NT2/D1 (cell line): ENCODE measurements around the gene RANBP2.

Source experiments
- DNase-seq: peaks from one replicate; pipeline ENCODE4 v3.0.0-alpha.2; 2011; ENCODE audit warnings: low read depth, low spot score
- H3K27me3 ChIP-seq: 2 replicates; pipeline ENCODE4 v1.6.0; 2011; ENCODE audit warnings: mild to moderate bottlenecking; ENCODE audit not compliant: insufficient read length, insufficient read depth
- H3K36me3 ChIP-seq: 2 replicates; pipeline ENCODE4 v1.6.1; 2011; ENCODE audit warnings: mild to moderate bottlenecking, low read length, mixed read lengths; ENCODE audit not compliant: insufficient read depth, insufficient read length
- H3K4me1 ChIP-seq: 2 replicates; pipeline ENCODE4 v1.5.1; 2011; ENCODE audit not compliant: insufficient read depth, insufficient read length
- H3K4me3 ChIP-seq: 2 replicates; pipeline ENCODE4 v1.5.1; 2011; ENCODE audit warnings: low read depth; ENCODE audit not compliant: insufficient read length
- H3K9ac ChIP-seq: 2 replicates; pipeline ENCODE4 v1.6.0; 2011; ENCODE audit warnings: low read depth; ENCODE audit not compliant: insufficient read length
- H3K9me3 ChIP-seq: 2 replicates; pipeline ENCODE4 v1.5.1; 2011; ENCODE audit warnings: mild to moderate bottlenecking, low read length; ENCODE audit not compliant: insufficient read depth
- SUZ12 ChIP-seq: IDR thresholded peaks from 2 replicates; pipeline ENCODE4 v1.6.1; 2011; ENCODE audit not compliant: insufficient read length, insufficient read depth; ENCODE audit errors: extremely low read depth
- YY1 ChIP-seq: IDR thresholded peaks from 2 replicates; pipeline ENCODE4 v1.6.1; 2011; ENCODE audit not compliant: insufficient read length, insufficient read depth
- ZNF274 ChIP-seq: IDR thresholded peaks from 2 replicates; pipeline ENCODE4 v1.6.1; 2011; ENCODE audit warnings: mild to moderate bottlenecking, low read depth, low read length

RANBP2 gene

DNA sequence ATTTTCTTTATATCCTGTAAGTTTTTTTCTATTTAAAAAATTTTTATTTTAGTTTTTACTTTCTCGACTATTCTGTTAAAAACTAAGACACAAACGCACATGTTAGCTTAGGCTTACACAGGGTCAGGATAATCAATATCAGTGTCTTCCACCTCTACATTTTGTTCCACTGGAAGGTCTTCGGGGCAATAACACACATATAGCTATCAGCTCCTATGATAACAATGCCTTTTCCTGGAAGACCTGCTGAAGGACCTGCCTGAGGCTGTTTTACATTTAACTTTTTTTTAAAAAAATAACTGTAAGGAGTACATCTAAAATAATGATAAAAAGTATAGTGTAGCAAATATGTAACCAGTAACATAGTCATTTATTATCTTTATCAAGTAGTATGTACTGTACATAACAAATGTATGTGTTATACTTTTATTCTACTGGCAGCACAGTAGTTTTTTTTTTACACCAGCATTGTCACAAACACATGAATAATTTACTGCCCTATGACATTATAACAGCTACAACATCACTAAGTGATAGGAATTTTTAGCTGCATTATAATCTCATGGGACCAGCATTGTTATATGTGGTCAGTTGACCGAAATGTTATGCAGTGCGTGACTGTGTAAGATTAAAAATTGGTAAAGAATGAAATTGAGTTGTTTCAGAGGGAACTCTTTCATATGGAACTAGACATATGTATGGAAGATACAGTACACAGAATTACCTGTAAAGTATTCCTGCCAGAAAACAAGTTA, 105.2 kb downstream of the RANBP2 start:
- H3K4me1 ChIP-seq, result no peaks in the 10 kb centered on the region
- DNase-seq, result no peak
- no peak overlapping the region for H3K9ac ChIP-seq
- no peaks in the 10 kb centered on the region for H3K27me3 ChIP-seq
- H3K36me3 ChIP-seq, result peaks cover 42% of the 10 kb centered on the region
- TF ChIP-seq ZNF274, result no peak
- no peak for TF ChIP-seq YY1
- no peak for TF ChIP-seq SUZ12
- peaks cover 8% of the 10 kb centered on the region for H3K9me3 ChIP-seq
- H3K4me3 ChIP-seq, result no peak overlapping the region

DNA sequence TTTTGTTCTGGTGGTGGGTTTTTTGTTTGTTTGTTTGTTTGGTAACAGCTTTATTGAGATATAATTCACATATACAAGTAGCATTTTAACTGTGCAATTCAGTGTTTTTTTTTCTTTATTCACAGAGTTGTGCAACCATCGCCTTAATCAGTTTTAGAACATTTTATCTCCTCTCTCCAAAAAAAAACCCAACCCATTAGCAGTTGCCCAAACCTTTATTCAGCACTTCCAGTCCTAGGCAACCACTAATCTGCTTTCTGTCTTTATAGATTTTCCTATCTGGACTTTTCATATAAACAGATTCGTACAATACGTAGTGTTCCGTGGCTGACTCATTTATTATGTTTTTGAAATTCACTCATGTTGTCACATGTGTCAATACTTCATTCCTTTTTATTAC, 106.0 kb downstream of the RANBP2 start:
- H3K4me1 ChIP-seq, result no peaks in the 10 kb centered on the region
- H3K27me3 ChIP-seq, result no peaks in the 10 kb centered on the region
- peaks cover 2% of the 10 kb centered on the region for H3K9me3 ChIP-seq
- no peak for DNase-seq
- H3K36me3 ChIP-seq, result peaks cover 34% of the 10 kb centered on the region
- no peak overlapping the region for H3K4me3 ChIP-seq
- H3K9ac ChIP-seq, result no peak overlapping the region
- TF ChIP-seq SUZ12 (no peak), ZNF274 (no peak)

DNA sequence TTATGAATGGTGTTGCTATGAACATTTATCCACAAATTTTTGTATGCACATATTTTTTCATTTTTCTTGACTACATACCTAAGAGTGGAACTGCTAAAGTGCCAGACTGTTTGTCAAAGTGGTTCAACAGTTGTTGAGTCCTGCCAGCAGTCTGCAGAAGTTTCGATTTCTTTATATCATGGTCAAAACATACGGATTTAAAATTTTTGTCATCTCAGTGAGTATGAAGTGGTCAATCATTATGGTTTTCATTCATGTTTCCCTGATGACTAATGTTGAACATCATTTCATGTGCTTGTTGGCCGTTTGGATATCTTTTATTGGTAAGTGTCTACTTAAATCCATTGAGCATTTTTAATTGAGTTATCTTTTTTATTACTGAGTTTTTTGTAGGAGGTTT, 106.5 kb downstream of the RANBP2 start:
- DNase-seq, result no peak
- TF ChIP-seq ZNF274, result no peak
- no peak for TF ChIP-seq YY1
- TF ChIP-seq SUZ12, result no peak
- Histone ChIP-seq H3K36me3 (peaks cover 32% of the 10 kb centered on the region), H3K9me3 (no peaks in the 10 kb centered on the region), H3K4me1 (no peaks in the 10 kb centered on the region), H3K27me3 (no peaks in the 10 kb centered on the region), H3K9ac (no peak overlapping the region), H3K4me3 (no peak overlapping the region)

DNA sequence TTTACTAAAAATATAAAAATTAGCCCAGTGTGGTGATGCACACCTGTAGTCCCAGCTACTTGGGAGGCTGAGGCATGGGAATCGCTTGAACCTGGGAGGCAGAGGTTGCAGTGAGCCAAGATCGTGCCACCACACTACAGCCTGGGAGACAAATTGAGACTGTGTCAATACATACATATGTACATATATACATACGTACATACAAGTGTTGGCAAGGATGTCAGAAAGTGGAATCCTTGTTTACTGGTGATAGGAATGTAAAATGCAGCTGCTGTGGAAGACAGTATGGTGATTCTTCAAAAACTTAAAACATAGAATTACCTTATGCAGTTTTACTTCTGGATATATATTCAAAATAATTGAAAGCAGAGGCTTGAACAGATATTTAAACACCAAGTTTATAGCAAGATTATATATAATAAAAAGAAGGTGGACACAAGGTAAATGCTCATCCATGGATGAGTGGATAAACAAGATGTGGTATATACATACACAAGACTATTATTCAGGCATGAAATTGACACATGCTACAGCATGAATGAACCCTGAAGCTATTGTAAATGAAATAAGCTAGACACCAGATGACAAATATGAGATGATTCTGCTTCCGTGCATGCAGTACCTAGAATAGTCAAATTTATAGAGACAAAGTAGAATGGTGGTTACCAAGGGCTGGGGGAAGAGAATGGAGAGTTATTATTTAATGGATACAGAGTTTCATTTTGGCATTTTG, 110.5 kb downstream of the RANBP2 start:
- no peaks in the 10 kb centered on the region for H3K4me1 ChIP-seq
- H3K9ac ChIP-seq, result no peak overlapping the region
- H3K4me3 ChIP-seq, result no peak overlapping the region
- no peaks in the 10 kb centered on the region for H3K27me3 ChIP-seq
- peaks cover 17% of the 10 kb centered on the region for H3K36me3 ChIP-seq
- H3K9me3 ChIP-seq, result no peaks in the 10 kb centered on the region
- no peak for DNase-seq
- TF ChIP-seq YY1 (no peak), SUZ12 (no peak), ZNF274 (no peak)

DNA sequence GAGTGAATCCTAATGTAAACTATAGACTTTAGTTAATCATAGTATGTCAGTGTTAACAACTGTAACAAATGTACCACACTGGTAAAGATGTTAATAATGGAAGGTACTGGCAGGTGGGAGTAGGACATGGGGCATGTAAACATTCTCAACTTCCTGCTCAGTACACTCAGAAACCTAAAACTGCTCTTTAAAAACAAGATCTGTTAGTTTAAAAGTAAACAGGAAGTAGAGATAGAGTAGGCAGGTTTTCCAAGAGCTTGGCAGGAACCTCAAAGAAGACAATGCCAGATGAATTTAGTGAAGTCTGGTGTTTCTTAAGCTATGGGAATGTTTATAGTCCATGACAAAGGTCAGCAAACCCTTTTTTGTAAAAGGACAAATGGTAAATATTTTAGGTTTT, 113.9 kb downstream of the RANBP2 start:
- no peak overlapping the region for H3K4me3 ChIP-seq
- H3K27me3 ChIP-seq, result no peaks in the 10 kb centered on the region
- H3K9me3 ChIP-seq, result peaks cover 31% of the 10 kb centered on the region
- no peaks in the 10 kb centered on the region for H3K4me1 ChIP-seq
- H3K36me3 ChIP-seq, result peaks cover 9% of the 10 kb centered on the region
- TF ChIP-seq ZNF274 (no peak), YY1 (no peak), SUZ12 (no peak)
- H3K9ac ChIP-seq, result no peak overlapping the region
- no peak for DNase-seq

DNA sequence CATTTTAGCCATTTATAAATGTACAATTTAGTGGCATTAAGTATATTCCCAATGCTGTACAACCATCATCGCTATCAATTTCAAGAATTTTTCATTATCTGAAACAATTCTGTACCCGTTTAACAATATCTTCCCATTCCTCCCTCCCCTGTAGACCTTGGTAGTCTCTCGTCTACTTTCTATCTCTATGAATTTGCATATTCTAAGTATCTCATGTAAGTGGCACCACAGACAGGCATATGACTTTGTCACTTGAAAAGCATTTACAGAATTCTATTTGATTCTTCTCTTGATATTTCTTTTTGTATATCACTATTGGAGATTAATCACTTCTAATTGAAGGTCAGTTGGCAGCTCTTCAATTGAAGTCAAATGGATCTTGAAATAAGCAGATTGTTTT, 115.3 kb downstream of the RANBP2 start:
- Histone ChIP-seq H3K9me3 (peaks cover 45% of the 10 kb centered on the region), H3K27me3 (no peaks in the 10 kb centered on the region), H3K4me1 (no peaks in the 10 kb centered on the region), H3K9ac (no peak overlapping the region), H3K36me3 (peaks cover 9% of the 10 kb centered on the region), H3K4me3 (no peak overlapping the region)
- no peak for DNase-seq
- TF ChIP-seq YY1 (no peak), ZNF274 (no peak), SUZ12 (no peak)

DNA sequence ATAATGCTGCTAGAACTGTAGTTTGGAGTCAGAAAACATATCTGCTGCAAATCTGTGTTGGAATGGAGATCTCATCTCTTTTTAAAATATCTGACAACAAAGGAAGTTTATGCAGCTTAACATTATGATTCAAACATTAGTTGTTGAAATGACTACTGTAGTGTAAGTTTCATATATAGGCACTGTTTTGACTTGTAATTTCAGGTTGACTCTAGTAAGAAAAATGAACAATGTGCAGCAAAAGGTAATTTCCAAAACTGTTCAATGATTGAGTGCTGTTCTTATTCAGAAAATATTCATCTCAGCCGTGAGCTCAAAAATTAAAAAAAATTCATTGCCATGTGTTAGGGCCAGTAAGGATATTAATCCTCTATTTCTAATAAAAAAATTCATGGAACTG, 115.8 kb downstream of the RANBP2 start:
- no peaks in the 10 kb centered on the region for H3K27me3 ChIP-seq
- no peak for DNase-seq

More for the DNA sequence above, 115.8 kb downstream of the RANBP2 start:
- Histone ChIP-seq H3K9me3 (peaks cover 47% of the 10 kb centered on the region), H3K9ac (no peak overlapping the region), H3K4me3 (no peak overlapping the region), H3K4me1 (no peaks in the 10 kb centered on the region), H3K36me3 (peaks cover 9% of the 10 kb centered on the region)
- no peak for TF ChIP-seq ZNF274
- TF ChIP-seq SUZ12, result no peak
- TF ChIP-seq YY1, result no peak
